NCI-H1694 treated with DMSO at 0.1 percent for 48 hours (cell line): ENCODE results near the gene SCLY.

Experiments
- DNase-seq: peaks from one replicate; lab custom pipeline; 2025; lab: John Stamatoyannopoulos, UW

SCLY gene

GRCh38 chr2:238097988-238098871, 37.4 kb downstream of the SCLY start:
- no peak for DNase-seq

DNA sequence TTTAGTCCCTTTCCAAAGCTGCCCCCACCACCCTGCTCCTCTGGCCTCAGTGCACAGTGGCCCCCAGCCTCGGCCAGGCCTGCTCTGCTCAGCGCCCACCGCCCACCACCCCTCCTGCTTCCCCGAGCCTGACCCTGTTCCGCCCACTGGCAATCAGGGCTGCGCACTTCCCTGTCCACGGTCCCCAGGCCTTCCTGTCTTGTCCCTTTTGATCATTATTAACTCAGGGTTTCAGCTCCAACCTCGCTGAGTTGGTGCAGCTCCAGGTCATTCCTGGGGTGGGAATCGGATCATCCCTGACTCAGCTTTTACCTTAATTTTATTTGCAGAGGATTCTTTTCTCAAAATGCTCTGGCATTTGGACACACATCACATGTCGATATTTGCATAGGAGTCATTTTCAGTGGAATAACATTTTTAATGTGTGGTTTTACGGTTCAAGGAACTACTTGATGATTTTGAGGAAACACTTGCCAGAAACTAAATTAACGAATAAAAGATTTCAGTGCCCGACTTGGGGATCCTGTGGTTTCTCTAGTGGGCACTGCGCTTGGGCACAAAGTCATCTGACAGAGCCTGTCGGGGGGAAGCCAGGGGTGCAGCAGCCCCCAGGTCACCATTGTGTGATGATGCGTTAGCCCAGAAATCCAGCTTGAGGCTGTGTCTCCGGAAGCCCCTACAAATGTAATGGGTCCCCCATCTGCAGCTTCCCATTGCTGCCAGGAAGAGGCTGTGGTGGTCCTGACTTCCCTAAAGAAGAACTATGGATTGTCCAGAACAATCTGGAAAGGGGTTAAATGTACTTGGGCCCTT, 38.3 kb downstream of the SCLY start:
- no peak for DNase-seq

DNA sequence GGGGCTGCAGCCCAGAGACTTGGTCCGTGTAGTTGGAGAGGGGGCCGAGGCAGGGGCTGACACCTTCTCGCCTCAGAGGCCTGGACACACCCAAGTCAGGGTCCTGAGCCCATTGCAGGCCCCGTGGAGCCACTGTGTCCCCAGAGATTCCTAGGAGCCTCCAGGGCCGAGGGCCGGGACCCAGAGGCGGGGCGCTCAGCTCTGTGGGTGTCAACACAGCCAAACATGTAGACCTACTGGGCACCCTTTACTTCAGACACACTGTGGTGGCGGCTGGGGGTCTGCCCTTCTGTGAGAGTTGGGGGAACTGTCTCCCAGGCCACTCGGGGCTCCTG, 38.9 kb downstream of the SCLY start:
- DNase-seq = no peak

DNA sequence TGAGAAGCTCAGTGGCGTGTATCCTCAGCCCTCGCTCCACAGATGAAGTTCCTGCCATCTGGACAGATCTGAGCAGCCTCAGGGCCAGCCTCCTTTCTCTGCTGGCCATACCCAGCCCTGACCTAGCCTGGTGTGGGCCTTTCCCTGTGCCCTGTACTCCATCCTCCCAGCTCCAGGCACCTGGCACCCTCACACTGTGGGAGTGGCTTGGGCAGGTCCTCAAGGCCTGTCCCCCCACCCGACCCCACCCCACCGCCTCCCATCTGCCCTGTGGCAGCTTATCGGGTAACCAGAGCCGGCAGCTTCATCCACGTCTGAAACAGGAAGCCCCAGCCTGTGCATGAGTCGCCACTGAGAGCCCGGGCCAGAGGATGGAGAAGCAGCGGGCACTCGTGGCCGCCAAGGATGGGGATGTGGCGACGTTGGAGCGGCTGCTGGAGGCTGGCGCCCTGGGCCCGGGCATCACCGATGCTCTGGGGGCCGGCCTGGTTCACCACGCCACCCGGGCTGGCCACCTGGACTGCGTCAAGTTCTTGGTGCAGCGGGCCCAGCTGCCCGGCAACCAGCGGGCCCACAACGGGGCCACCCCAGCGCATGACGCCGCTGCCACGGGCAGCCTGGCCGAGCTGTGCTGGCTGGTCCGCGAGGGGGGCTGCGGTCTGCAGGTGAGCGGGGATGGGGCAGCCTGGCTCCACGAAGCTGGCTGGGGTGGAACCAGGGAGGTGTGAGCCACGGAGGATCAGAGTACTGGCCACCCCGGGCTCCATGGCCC, 39.4 kb downstream of the SCLY start, which contains the start of gene ESPNL:
ESPNL (plus strand) TSS at position 292 of the 772 bp plus-strand sequence; CDS start at position 372, 80 bp downstream.
- no peak for DNase-seq

GRCh38 chr2:238100821-238101771, 40.3 kb downstream of the SCLY start:
- DNase-seq = no peak

GRCh38 chr2:238101891-238102841, 41.4 kb downstream of the SCLY start:
- DNase-seq = no peak

- no peak for DNase-seq
Observed at GRCh38 chr2:238102865-238103264, 42.1 kb downstream of the SCLY start.

- no peak for DNase-seq
Observed at GRCh38 chr2:238103465-238104225, 42.8 kb downstream of the SCLY start.

DNA sequence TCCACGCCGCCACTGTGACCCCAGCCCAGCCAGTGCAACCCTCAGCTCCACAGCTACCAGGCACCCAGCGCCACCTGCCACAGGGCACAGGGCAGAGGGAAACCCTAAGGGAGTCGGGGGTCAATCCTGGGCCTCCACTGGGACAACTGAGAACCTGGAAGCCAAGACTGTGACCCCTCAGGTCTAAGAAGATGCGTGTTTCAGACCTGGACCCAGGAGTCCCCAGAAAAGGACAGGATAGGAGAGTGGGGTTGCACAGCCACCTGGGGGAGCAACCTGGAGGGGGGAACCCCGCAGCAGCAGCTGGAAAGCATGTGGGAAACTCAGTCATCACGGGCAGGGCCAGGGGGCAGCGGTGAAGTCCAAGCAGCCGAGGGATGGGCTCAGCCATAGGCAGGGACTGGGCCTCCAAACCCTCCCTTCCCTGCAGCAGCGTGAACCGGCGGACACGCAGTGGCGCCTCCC, 43.5 kb downstream of the SCLY start:
- no peak for DNase-seq

- no peak for DNase-seq
Observed at GRCh38 chr2:238104691-238105371, 44.0 kb downstream of the SCLY start.

DNA sequence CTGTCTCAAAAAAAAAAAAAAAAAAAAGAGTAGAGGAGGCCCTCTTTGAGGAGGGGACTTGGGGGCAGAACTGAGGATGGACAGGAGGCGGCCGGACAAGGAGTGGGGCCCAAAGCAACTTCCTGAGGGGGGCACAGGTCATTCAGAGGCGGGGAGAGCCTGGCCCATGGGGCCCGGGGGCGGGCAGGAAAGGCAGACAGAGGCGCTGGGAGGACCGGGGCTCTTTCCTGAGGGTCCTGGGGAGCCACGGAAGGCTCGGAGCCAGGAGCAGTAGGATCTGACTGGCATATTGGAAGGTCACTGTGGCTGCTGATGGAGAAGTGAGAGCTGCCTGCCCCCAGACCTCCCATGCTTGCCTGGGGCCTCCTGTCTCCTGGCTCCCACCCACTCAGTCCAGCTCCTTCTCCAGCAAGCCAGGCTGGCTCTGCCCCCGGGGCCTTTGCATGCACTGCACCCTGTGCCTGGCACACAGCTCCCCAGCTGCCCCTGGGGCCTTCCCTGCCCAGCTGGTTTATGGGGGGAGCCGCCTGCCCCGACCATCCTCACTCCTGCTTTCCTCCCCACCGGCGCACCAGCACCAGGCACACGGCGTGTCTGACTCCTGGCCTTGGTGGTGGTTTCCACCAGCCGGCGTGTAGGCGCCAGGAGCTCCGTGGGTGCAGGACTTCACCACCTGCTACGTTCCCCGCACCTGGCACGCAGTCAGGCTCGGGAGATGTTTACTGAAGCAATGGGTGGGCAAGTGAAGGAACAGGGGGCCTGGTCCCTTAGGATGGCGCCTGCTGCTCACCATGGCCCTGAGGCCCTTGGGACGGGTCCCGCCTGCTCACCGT, 44.9 kb downstream of the SCLY start:
- DNase-seq = no peak

DNA sequence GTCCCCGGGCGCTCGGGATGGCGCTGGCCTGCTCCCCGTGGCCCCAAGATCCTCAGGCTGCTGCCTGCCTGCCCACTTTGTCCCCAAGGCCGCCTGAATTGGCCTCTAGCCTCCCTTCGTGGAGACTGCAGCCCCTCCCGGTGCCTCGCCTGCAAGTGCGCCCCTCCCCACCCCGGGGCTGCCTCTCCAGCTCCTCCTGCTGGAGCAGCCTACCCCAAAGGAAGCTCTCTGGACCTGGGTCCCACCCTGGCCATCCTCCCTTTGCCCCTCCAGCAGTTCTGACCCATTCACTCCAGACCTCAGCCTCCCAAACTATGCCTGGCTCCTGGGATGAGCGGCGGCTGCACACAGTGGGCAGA, 45.5 kb downstream of the SCLY start:
- no peak for DNase-seq

DNA sequence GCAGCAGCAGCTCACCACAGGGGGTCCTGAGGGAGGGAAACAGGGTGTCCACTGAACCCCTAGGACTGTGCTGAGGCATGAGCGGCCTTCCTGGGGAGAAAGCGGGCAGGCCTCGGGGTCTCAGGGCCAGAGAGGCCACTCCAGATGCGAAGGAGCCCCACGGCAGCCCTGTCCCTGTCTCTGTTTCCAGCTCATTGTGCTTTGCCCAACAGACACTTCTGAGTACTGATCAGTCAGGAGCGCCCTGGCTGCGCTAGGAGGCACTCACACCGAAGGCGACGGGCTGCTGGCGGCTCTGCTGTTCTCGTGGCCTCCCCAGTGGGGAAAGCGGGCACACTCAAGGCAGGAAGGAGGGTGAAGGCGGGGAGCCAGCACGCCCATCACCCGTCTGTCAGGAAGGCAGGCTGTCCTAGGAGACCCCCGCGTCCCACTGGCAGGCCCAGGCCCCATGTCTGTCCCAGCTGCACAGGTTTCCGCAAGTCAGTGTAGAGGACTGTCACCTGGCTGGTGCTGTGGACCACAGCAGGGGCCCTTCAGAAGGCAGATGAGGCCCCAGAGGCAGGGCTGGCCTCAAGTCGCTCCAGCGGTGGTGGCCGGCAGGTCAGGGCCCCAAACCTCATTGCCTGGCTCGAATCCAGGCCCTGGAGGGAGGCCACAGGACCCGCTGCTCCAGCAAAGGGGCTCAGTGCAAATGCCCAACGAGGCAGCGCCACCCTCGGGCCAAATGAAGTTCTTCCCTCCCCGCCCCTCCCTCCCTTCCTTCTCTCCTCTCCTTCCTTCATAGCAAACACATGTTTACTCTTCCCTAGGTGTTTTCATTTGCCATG, 46.1 kb downstream of the SCLY start:
- DNase-seq = no peak

GRCh38 chr2:238107525-238108422, 47.0 kb downstream of the SCLY start:
- no peak for DNase-seq

GRCh38 chr2:238108423-238109183, 47.8 kb downstream of the SCLY start:
- DNase-seq = peak; percentile 46
